Subcutaneous adipose tissue (tissue), 4 donors: Measurements from ENCODE around the gene ZXDC. TPM values are rescaled to one million over a fixed set of nuclear protein-coding genes. Genes with fewer than 3 reads are reported as not detected.

ENCODE experiments used
- total RNA-seq, 4 donors: library from RNA; depleted of rRNA; stranded (reverse); fragments of >200 nt; gene quantifications; one replicate each; pipeline ENCODE4 v1.1.0, GENCODE V29; 2016
- TF ChIP-seq, protein P1 (sequence below): fragments of 450-650 bp; IDR thresholded peaks from one replicate; pipeline ENCODE4 v1.5.1; 2016; ENCODE audit warnings: low read depth, mild to moderate bottlenecking, control low read depth, antibody characterized with exemption, moderate library complexity

The ZXDC gene
- total RNA-seq, 4 donors from 2014 or later = 24.0 to 44.8 (median 26.3) TPM

DNA sequence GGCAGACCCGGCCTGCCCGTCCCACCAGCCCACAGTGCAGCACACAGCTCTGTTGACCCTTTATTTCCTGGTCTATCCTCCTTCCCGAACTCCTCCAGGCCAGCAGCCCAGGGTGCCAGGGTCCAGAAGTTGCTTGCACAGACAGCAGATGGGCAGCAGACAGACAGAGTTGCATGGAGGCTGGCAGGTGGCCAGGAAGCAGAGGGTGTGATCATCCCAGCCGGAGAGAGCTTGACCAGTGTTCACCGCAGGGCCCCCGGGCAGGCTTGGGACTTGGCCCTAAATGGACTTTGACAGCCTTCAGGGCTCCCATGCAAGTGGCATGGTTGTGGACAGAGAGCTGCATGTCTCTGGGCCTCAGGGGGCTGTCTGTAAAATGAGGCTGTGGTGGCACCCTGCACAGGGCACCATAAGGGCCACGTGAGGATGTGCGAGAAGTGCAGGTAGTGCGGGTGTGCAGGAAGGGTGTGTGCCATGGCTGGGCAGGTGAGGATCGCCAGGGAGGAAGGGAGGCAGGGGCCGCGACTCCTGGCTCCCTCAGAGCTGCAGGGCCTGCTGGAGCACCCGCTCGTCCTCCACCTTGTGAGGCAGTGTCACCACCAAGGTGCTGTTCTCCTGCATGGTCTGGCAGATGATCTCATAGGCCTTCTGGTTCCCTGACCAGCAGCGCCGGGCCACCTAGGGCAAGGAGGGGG lies 6.3 kb upstream of the ZXDC start:
- TF ChIP-seq, protein P1, sequence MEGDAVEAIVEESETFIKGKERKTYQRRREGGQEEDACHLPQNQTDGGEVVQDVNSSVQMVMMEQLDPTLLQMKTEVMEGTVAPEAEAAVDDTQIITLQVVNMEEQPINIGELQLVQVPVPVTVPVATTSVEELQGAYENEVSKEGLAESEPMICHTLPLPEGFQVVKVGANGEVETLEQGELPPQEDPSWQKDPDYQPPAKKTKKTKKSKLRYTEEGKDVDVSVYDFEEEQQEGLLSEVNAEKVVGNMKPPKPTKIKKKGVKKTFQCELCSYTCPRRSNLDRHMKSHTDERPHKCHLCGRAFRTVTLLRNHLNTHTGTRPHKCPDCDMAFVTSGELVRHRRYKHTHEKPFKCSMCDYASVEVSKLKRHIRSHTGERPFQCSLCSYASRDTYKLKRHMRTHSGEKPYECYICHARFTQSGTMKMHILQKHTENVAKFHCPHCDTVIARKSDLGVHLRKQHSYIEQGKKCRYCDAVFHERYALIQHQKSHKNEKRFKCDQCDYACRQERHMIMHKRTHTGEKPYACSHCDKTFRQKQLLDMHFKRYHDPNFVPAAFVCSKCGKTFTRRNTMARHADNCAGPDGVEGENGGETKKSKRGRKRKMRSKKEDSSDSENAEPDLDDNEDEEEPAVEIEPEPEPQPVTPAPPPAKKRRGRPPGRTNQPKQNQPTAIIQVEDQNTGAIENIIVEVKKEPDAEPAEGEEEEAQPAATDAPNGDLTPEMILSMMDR = no peak

GRCh38 chr3:126480861-126481260 lies 5.2 kb upstream of the ZXDC start:
- TF ChIP-seq, protein P1 = no peak

DNA sequence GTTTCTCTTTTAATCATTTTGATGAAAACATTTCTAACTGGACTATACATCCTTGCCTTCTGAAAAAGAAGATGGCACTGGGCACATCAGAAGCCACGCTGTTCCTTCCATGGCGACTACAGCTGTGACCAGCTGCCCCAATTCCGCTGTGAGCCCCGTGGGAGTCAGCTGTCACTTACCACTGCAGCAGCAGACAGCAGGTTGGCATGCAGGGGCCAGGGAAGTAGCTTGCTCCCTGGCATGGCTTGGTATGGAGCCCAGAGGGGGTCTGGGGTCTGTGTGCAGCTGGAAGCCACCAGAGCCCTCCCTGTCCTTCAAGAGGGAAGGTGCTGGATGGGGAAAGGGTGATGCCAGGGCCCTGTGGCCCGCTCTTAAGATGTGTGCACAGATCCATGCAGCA lies 4.5 kb upstream of the ZXDC start:
- TF ChIP-seq, protein P1 = no peak

DNA sequence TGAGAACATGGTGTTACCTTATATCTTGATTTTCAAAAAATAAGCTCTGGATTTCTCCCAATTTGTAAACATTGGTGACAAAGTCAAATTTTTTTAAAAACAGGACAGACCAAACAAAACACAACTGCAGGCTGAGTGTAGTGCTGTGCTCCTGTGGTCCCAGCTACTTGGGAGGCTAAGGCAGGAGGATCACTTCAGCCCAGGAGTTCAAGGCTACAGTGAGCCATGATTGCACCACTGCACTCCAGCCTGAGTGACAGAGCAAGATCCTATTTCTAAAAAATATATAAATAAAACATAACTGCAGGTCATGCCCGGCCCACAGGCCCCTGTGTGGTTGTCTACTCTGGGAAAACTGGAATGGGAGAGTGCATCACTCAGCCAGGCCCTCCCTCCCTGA lies 4.0 kb upstream of the ZXDC start:
- TF ChIP-seq, protein P1 = no peak

DNA sequence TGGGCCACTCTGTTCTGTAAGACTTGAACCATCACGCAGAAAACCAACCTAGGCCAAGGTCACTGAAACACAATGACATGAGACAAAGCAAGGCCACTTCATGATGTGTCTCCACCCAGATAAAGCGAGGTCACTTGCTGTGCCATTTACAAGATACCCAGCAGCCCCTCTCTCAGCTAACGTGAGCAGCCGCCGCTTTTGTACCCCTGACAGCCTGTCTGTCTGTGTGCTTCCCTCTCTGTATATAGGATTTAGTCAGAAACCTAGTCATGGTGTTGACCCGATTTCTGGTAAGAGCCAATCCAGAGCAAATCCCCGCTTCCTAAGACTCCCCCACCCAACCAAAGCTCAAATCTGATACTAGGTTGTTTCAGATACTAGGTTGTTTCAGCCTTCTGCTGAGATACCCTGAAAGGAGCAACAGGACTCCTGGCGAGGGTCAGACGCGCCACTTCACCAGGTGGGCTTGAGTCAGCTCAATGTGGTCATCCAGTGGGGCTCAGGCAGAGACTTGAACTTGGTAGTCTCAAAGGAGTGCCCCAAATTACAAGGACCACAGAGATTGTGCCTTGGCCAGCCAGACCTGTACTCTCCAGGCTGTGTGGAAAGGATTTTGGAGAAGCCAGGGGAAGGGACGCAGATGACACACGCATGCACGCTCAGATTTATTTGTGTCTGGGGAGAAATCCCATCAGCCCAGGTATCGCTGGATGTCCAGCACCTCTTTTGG lies 3.1 kb upstream of the ZXDC start:
- TF ChIP-seq, protein P1 = no peak

- TF ChIP-seq, protein P1 = no peak
Observed at GRCh38 chr3:126477061-126477380, 1.3 kb upstream of the ZXDC start.

GRCh38 chr3:126476166-126477060 lies 722 bp upstream of the ZXDC start:
- TF ChIP-seq, protein P1 = no peak
